ENCODE measurements around the gene STEEP1. TPM values are rescaled to one million over a fixed set of nuclear protein-coding genes. Genes with fewer than 3 reads are reported as not detected.

Gene STEEP1
- total and polyA plus RNA-seq, 9 donors = 15.5 to 28.6 (median 16.2) TPM

- Histone ChIP-seq H3K36me3 (ENCODE audit: control insufficient read depth, insufficient read depth, low read length) (no peaks in the 10 kb centered on the region), H3K27me3 (ENCODE audit: control insufficient read depth, insufficient read depth, low read length) (no peaks in the 10 kb centered on the region), H3K27ac (ENCODE audit: low read length) (no peak overlapping the region), H3K4me3 (ENCODE audit: low read length) (no peak overlapping the region), H3K4me1 (ENCODE audit: control insufficient read depth, insufficient read depth, low read length) (no peaks in the 10 kb centered on the region), H3K9me3 (replicated peaks; ENCODE audit: control insufficient read depth, low read depth, low read length) (no peaks in the 10 kb centered on the region)
- DNase-seq = peak; percentile 10
- no CpG with 5 or more reads among the region's 2 CpGs for WGBS (ENCODE audit: insufficient coverage)
Observed at GRCh38 chrX:119583431-119584059, 18.3 kb upstream of the STEEP1 start.

- Histone ChIP-seq H3K9me3 (replicated peaks; ENCODE audit: control insufficient read depth, low read depth, low read length) (no peaks in the 10 kb centered on the region), H3K27me3 (ENCODE audit: control insufficient read depth, insufficient read depth, low read length) (no peaks in the 10 kb centered on the region), H3K36me3 (ENCODE audit: control insufficient read depth, insufficient read depth, low read length) (no peaks in the 10 kb centered on the region), H3K4me1 (ENCODE audit: control insufficient read depth, insufficient read depth, low read length) (peaks cover 3% of the 10 kb centered on the region), H3K27ac (ENCODE audit: low read length) (no peak overlapping the region), H3K4me3 (ENCODE audit: low read length) (no peak overlapping the region)
- no peak for DNase-seq
Observed at GRCh38 chrX:119579414-119579813, 14.2 kb upstream of the STEEP1 start.

- WGBS (ENCODE audit: insufficient coverage) = 31% methylated on average over 74 of the region's 86 CpGs
- Histone ChIP-seq H3K27ac (ENCODE audit: low read length) (peak within 1 kb of the TSS; percentile 95), H3K27me3 (ENCODE audit: control insufficient read depth, insufficient read depth, low read length) (no peaks in the 10 kb centered on the region), H3K4me3 (ENCODE audit: low read length) (peak within 1 kb of the TSS; percentile 72), H3K4me1 (ENCODE audit: control insufficient read depth, insufficient read depth, low read length) (peaks cover 5% of the 10 kb centered on the region), H3K9me3 (replicated peaks; ENCODE audit: control insufficient read depth, low read depth, low read length) (no peaks in the 10 kb centered on the region), H3K36me3 (ENCODE audit: control insufficient read depth, insufficient read depth, low read length) (no peaks in the 10 kb centered on the region)
- DNase-seq = peak; percentile 97
Observed at GRCh38 chrX:119574394-119575266, 9.4 kb upstream of the STEEP1 start, which contains the start of gene UBE2A. Gene UBE2A, plus strand, starts transcription at chrX:119574563. Its CDS starts 149 bp downstream, at chrX:119574712.

GRCh38 chrX:119573840-119574393, 8.7 kb upstream of the STEEP1 start:
- Histone ChIP-seq H3K9me3 (replicated peaks; ENCODE audit: control insufficient read depth, low read depth, low read length) (no peaks in the 10 kb centered on the region), H3K27me3 (ENCODE audit: control insufficient read depth, insufficient read depth, low read length) (no peaks in the 10 kb centered on the region), H3K36me3 (ENCODE audit: control insufficient read depth, insufficient read depth, low read length) (no peaks in the 10 kb centered on the region), H3K4me3 (ENCODE audit: low read length) (peak overlapping the region; percentile 72), H3K4me1 (ENCODE audit: control insufficient read depth, insufficient read depth, low read length) (peaks cover 5% of the 10 kb centered on the region), H3K27ac (ENCODE audit: low read length) (peak overlapping the region; percentile 95)
- peak; percentile 82 for DNase-seq
- WGBS (ENCODE audit: insufficient coverage) = 23% methylated on average over 25 of the region's 30 CpGs

- no peaks in the 10 kb centered on the region for H3K27me3 ChIP-seq (ENCODE audit: control insufficient read depth, insufficient read depth, low read length)
- H3K27ac ChIP-seq (ENCODE audit: low read length) = peak overlapping the region; percentile 95
- WGBS (ENCODE audit: insufficient coverage) = 48% methylated on average over 3 of the region's 3 CpGs
- H3K36me3 ChIP-seq (ENCODE audit: control insufficient read depth, insufficient read depth, low read length) = no peaks in the 10 kb centered on the region
- H3K9me3 ChIP-seq (replicated peaks; ENCODE audit: control insufficient read depth, low read depth, low read length) = no peaks in the 10 kb centered on the region
- H3K4me1 ChIP-seq (ENCODE audit: control insufficient read depth, insufficient read depth, low read length) = peaks cover 5% of the 10 kb centered on the region
- peak; percentile 5 for DNase-seq
- peak overlapping the region; percentile 72 for H3K4me3 ChIP-seq (ENCODE audit: low read length)
Observed at GRCh38 chrX:119573222-119573621, 8.0 kb upstream of the STEEP1 start.

GRCh38 chrX:119570351-119570835, 5.2 kb upstream of the STEEP1 start:
- Histone ChIP-seq H3K9me3 (replicated peaks; ENCODE audit: control insufficient read depth, low read depth, low read length) (no peaks in the 10 kb centered on the region), H3K27ac (ENCODE audit: low read length) (no peak overlapping the region), H3K36me3 (ENCODE audit: control insufficient read depth, insufficient read depth, low read length) (no peaks in the 10 kb centered on the region), H3K27me3 (ENCODE audit: control insufficient read depth, insufficient read depth, low read length) (no peaks in the 10 kb centered on the region), H3K4me3 (ENCODE audit: low read length) (no peak overlapping the region), H3K4me1 (ENCODE audit: control insufficient read depth, insufficient read depth, low read length) (peaks cover 2% of the 10 kb centered on the region)
- no peak for DNase-seq
- 81% methylated on average over 6 of the region's 6 CpGs for WGBS (ENCODE audit: insufficient coverage)

- Histone ChIP-seq H3K4me1 (ENCODE audit: control insufficient read depth, insufficient read depth, low read length) (no peaks in the 10 kb centered on the region), H3K36me3 (ENCODE audit: control insufficient read depth, insufficient read depth, low read length) (peaks cover 3% of the 10 kb centered on the region), H3K27me3 (ENCODE audit: control insufficient read depth, insufficient read depth, low read length) (no peaks in the 10 kb centered on the region), H3K9me3 (replicated peaks; ENCODE audit: control insufficient read depth, low read depth, low read length) (no peaks in the 10 kb centered on the region), H3K4me3 (ENCODE audit: low read length) (no peak overlapping the region), H3K27ac (ENCODE audit: low read length) (no peak overlapping the region)
- WGBS (ENCODE audit: insufficient coverage) = no CpG with 5 or more reads among the region's 3 CpGs
- DNase-seq = no peak
Observed at GRCh38 chrX:119552508-119552907, 12.7 kb downstream of the STEEP1 start.

- DNase-seq = no peak
- no peaks in the 10 kb centered on the region for H3K4me1 ChIP-seq (ENCODE audit: control insufficient read depth, insufficient read depth, low read length)
- H3K27ac ChIP-seq (ENCODE audit: low read length) = no peak overlapping the region
- H3K9me3 ChIP-seq (replicated peaks; ENCODE audit: control insufficient read depth, low read depth, low read length) = no peaks in the 10 kb centered on the region
- no peaks in the 10 kb centered on the region for H3K36me3 ChIP-seq (ENCODE audit: control insufficient read depth, insufficient read depth, low read length)
- no CpG with 5 or more reads among the region's 7 CpGs for WGBS (ENCODE audit: insufficient coverage)
- no peaks in the 10 kb centered on the region for H3K27me3 ChIP-seq (ENCODE audit: control insufficient read depth, insufficient read depth, low read length)
- no peak overlapping the region for H3K4me3 ChIP-seq (ENCODE audit: low read length)
Observed at GRCh38 chrX:119549327-119550016, 15.7 kb downstream of the STEEP1 start.

- peaks cover 4% of the 10 kb centered on the region for H3K36me3 ChIP-seq (ENCODE audit: control insufficient read depth, insufficient read depth, low read length)
- H3K4me3 ChIP-seq (ENCODE audit: low read length) = no peak overlapping the region
- no peak overlapping the region for H3K27ac ChIP-seq (ENCODE audit: low read length)
- WGBS (ENCODE audit: insufficient coverage) = 70% methylated on average over 2 of the region's 4 CpGs
- no peaks in the 10 kb centered on the region for H3K27me3 ChIP-seq (ENCODE audit: control insufficient read depth, insufficient read depth, low read length)
- no peaks in the 10 kb centered on the region for H3K4me1 ChIP-seq (ENCODE audit: control insufficient read depth, insufficient read depth, low read length)
- no peaks in the 10 kb centered on the region for H3K9me3 ChIP-seq (replicated peaks; ENCODE audit: control insufficient read depth, low read depth, low read length)
- DNase-seq = peak; percentile 7
Observed at GRCh38 chrX:119541188-119541587, 24.0 kb downstream of the STEEP1 start.

GRCh38 chrX:119539872-119540271, 25.3 kb downstream of the STEEP1 start:
- H3K27ac ChIP-seq (ENCODE audit: low read length) = no peak overlapping the region
- H3K4me3 ChIP-seq (ENCODE audit: low read length) = no peak overlapping the region
- DNase-seq = no peak
- no peaks in the 10 kb centered on the region for H3K4me1 ChIP-seq (ENCODE audit: control insufficient read depth, insufficient read depth, low read length)
- WGBS (ENCODE audit: insufficient coverage) = no CpG with 5 or more reads among the region's 2 CpGs
- no peaks in the 10 kb centered on the region for H3K9me3 ChIP-seq (replicated peaks; ENCODE audit: control insufficient read depth, low read depth, low read length)
- H3K36me3 ChIP-seq (ENCODE audit: control insufficient read depth, insufficient read depth, low read length) = peaks cover 4% of the 10 kb centered on the region
- no peaks in the 10 kb centered on the region for H3K27me3 ChIP-seq (ENCODE audit: control insufficient read depth, insufficient read depth, low read length)

All from muscle of leg (tissue), 11 donors.